AG04449 (cell line): ENCODE results near the gene TNNT2.

ENCODE experiments used
- CTCF ChIA-PET: fragments of 350-600 bp; formaldehyde crosslinking; extraction: SDS; loops from one replicate; lab custom pipeline; 2021; ENCODE audit warnings: antibody characterized with exemption; lab: Yijun Ruan, JAX
- POLR2A ChIA-PET: fragments of 400-600, 350-600 bp; formaldehyde crosslinking; extraction: SDS; loops from one replicate; lab custom pipeline; 2020; ENCODE audit warnings: antibody characterized with exemption, inconsistent platforms; lab: Yijun Ruan, JAX
- DNase-seq: peaks from one replicate; pipeline ENCODE4 v3.0.0-alpha.2; 2010; ENCODE audit warnings: low read depth, low spot score
- H3K4me3 ChIP-seq: 2 replicates; pipeline ENCODE4 v1.5.1; 2011; ENCODE audit warnings: low read depth, mild to moderate bottlenecking, control low read depth, low read length
- CTCF ChIP-seq: IDR thresholded peaks from one replicate; pipeline ENCODE4 v1.5.1; 2011; ENCODE audit warnings: mild to moderate bottlenecking, moderate library complexity, low read length, control low read depth, inconsistent platforms; ENCODE audit not compliant: insufficient read depth; ENCODE audit errors: missing control alignments

TNNT2 gene

GRCh38 chr1:201364808-201365105 is 12.7 kb downstream of the TNNT2 start:
- no peak for DNase-seq
- CTCF ChIA-PET: interaction anchor here (1.0 to 11.7 kb wide), 7 partner anchors 10 to 148 kb away, joined by 3 to 349 read pairs (median 13); no protein-coding TSS in a partner anchor
- H3K4me3 ChIP-seq: no peak overlapping the region
- TF ChIP-seq CTCF: no peak
- POLR2A ChIA-PET: no interaction called here

- POLR2A ChIA-PET: no interaction called here
- CTCF ChIA-PET: interaction anchor here (0.9 to 11.7 kb wide), 17 partner anchors 8 to 279 kb away, joined by 3 to 349 read pairs (median 14); partner anchors contain the start of genes PKP1 and TNNT2
- no peak for TF ChIP-seq CTCF
Observed at GRCh38 chr1:201363467-201363866, 14.0 kb downstream of the TNNT2 start.

GRCh38 chr1:201362906-201363305 is 14.6 kb downstream of the TNNT2 start:
- TF ChIP-seq CTCF: no peak
- DNase-seq: no peak
- CTCF ChIA-PET: interaction anchor here (0.9 to 11.7 kb wide), 22 partner anchors 8 to 277 kb away, joined by 3 to 349 read pairs (median 10); partner anchors contain the start of genes PKP1 and TNNT2
- H3K4me3 ChIP-seq: no peak overlapping the region
- POLR2A ChIA-PET: interaction anchor here (0.9 kb wide), 1 partner anchor 19 kb away, joined by 3 read pairs; no protein-coding TSS in a partner anchor

More at GRCh38 chr1:201363467-201363866, 14.0 kb downstream of the TNNT2 start:
- DNase-seq: no peak
- H3K4me3 ChIP-seq: no peak overlapping the region

- DNase-seq: no peak
- no peak overlapping the region for H3K4me3 ChIP-seq
- ChIA-PET POLR2A (interaction anchor here (0.9 kb wide), 1 partner anchor 20 kb away, joined by 3 read pairs; no protein-coding TSS in a partner anchor), CTCF (interaction anchor here (0.6 to 11.7 kb wide), 41 partner anchors 7 to 281 kb away, joined by 3 to 349 read pairs (median 7); partner anchors contain the start of genes PKP1 and TNNT2)
- peak; percentile 88 for TF ChIP-seq CTCF
Observed at GRCh38 chr1:201361652-201362504, 15.6 kb downstream of the TNNT2 start.

- ChIA-PET CTCF (interaction anchor here (0.6 to 11.7 kb wide), 34 partner anchors 8 to 280 kb away, joined by 3 to 349 read pairs (median 8); partner anchors contain the start of genes PKP1 and TNNT2), POLR2A (no interaction called here)
- no peak for TF ChIP-seq CTCF
- DNase-seq: no peak
- no peak overlapping the region for H3K4me3 ChIP-seq
Observed at GRCh38 chr1:201360901-201361651, 16.4 kb downstream of the TNNT2 start.
